Hippocampal formation (tissue), 2 donors: ENCODE results near the gene ANO2.

Experiments
- DNase-seq, 2 donors: peaks; one replicate each; lab custom pipeline; 2025; lab: John Stamatoyannopoulos, UW

The ANO2 gene

DNA sequence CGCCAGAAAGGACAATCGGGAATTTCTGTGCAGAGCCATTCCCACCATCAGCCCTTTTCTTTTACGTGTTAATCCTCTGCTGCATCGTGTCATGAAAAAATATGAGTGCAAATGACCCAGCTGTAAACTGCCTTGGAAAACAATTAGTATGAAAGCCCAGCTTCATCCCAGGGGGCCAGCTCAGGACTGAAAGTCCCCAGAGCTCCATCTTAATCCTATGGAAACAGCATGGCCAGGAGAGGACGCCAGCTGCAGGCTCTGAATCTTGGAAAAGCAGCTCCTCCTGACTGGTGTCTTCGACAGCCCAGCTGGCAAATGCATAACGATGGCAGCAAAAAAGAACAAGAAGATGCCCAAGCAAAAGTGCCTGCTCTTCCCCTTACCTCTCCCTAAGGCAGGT, 321.6 kb downstream of the ANO2 start:
- no peak for DNase-seq

DNA sequence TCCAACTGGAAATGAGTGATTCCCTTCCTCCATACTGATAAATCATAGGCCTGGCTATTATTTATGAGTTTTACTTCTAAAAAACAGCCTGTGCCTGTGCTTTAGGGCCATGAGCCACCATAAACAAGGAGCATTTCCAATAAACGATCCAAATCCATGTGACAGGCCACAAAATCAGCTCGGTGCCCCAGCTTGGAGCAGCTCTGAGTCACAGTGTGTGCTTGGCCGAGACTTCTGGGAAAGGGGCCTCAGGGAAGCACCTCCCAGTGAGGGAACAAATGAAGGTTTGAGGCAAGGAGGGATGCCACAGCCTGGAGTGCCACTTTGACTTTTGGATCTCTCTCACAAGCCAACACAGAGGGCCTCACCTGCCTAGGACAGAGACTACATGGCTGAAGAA, 322.8 kb downstream of the ANO2 start:
- DNase-seq, result no peak

DNA sequence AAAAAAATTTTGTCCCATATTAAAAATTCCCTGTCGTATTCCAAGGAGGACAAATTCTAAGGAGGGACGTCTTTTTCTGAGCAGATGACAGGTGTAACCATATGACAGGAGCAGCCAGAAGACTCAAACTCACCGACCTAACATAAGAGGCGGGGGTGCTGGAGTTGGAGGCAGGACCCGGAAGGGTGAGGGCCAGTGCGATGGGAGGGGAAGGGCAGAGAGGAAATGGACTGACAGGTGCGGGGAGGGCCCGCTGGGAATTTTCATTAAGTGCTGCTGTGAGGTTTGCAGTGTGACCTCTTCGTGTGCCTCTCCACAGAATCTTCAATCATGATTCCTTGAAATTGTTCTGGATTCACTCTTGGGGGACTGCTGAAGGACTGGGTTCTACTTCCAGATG, 323.7 kb downstream of the ANO2 start:
- no peak for DNase-seq

DNA sequence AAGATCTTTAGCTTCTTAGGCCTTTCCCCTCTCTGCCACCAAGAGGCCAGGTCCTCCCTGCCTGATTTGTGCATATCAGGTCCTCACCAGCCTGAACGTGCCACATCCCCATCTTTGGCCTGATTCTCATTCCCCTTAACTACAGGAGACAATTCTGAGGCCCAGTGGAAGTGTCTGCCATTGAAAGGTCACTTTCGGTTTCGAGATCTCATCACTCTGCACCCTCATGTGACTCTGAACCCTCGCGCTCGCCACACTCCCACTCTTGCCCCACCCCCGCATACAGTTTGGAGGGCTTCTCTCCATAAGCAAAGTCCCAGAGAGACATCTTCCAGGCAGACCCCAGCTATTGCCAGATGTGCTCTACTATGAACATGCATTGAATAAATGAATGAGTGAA, 324.2 kb downstream of the ANO2 start:
- DNase-seq, result no peak

DNA sequence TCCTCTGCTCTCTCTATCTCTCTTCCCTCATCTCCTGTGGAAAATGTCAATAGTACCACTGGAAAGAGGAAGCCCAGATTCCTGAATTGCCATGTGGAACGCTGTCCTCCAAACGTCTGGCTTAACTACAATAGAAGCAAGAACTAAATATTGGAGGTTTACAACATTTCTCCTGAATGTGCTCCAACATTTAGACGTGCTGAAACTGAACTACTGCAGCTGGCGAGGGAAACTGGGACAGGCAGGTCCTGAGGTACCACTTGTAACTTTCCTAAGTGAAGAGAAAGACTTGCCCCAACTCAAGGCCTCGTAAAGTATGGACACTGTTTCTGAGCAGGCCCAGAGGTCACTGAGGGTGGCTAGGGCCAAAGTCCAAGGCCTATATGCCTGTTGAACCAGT, 325.4 kb downstream of the ANO2 start:
- DNase-seq, result no peak

DNA sequence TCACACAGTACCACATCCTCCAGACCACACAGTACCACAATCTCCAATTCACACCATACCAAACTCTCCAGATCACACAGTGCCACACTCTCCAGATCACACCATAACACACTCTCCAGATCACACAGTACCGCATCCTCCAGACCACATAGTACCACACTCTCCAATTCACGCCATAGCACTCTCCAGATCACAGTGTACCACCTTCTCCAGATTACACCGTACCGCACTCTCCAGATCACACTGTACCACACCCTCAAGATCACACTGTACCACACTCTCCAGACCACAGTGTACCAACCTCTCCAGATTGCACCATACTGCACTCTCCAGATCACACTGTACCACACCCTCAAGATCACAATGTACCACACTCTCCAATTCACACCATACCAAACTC, 328.2 kb downstream of the ANO2 start:
- no peak for DNase-seq

DNA sequence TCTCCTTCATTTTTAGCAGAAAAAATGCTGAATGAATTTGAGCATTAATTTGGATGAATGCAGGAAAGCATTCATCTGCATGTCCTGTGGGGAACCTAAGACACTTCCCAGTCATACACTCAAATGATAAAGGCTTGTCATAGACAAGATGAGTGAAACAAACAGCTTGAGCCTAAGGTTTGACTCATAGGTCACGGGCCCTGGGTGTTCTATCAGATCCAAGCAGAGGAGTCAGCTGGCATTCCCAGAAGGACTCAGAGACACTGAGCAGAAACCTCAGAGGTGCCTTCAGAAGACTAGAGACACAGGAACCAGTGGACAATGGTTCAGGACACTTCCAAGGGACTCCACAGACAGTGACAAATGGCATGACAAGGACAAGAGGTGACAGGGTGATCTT, 329.3 kb downstream of the ANO2 start:
- DNase-seq, result no peak

DNA sequence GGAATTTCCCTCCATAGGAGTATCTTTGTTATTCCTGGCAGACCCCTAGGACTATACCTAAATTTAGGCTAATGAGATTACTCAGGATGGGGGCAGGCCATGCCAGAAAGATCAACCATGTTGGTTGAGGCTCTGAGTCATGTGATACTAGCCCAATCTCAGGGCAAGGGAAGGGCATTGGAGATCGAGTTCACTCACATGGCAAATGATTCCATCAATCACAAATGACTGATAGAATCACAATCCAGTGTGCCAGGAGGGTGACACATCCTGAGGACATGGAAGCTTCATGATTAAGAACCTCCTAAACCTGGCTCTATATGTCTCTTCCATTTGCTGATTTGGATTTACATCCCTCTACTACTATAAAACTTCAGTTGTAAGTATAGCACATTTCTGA, 330.8 kb downstream of the ANO2 start:
- no peak for DNase-seq

DNA sequence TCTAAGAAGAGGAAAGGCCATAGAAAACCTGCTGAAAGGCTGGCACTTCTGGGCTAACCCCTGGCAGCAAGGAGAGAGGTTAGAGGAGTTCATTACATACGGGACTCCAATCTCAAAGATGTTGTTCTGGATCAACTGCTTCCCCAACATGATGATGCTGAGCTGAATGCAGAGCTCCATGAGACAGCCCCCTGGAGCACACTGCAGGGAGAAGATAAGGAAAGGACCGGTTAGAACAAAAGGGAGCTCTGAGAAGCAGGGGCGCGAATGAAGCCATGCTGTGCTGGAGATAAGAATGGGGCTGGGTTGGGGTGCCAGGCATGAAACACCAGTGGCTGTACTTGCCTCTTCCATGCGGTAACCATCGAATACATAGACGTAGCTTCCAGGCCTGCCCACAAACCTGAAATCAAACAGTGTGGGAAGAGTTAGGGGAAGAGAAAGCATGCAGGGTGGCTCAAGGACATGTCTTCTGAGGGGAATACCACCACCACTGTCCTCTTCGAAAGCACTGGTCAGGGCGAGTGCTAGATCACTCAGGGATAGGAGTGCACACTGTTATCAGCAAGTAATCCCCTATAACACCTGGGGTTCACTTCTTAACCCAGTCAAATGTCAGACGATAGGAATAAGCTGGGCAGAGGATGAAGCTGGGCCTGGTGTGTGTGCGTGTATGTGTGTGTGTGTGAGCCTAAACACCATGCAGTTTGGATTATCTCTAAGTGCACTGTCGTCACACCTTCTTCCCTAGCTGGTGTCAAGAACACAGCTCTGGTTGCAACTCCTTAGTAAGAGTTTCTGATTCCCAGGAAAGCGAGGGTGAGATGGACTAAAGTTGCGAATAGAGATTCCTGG, 332.3 kb downstream of the ANO2 start:
- no peak for DNase-seq

DNA sequence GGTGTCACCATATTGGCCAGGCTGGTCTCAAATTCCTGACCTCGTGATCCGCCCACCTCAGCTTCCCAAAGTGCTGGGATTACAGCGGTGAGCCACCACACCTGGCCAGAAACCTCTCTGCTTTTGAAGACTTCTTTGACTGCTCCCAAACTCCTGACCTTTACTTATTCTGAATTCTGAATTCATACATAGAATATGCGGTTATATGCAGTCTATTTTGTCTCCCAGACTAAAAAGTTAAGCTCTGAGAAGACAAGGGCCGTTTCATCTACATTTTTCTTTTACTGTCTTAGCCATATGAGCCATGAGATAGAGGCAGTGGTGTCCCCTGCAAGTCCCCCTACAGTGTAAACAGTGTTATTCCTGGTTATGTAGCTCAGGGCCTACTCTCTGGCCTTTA, 333.9 kb downstream of the ANO2 start:
- no peak for DNase-seq

DNA sequence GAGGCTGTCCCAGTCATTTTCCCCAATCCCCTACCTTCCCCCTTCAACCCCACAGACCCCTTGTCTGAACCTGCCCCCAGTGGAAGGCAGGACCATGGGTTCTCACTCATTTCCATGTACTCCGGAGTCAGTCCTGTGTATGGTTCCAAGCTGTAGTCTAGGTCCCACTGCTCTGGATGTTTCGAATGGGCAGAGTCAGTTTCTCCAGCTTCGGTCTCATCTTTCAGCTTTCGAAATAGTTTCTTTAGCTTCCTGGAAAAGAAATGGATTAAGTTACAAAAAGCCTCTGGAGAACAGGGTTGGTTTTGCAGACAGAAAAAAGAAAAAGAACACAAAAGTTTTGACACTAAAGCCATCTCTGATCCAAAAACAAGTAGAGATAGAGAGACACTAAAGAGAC, 345.7 kb downstream of the ANO2 start:
- DNase-seq, result no peak

DNA sequence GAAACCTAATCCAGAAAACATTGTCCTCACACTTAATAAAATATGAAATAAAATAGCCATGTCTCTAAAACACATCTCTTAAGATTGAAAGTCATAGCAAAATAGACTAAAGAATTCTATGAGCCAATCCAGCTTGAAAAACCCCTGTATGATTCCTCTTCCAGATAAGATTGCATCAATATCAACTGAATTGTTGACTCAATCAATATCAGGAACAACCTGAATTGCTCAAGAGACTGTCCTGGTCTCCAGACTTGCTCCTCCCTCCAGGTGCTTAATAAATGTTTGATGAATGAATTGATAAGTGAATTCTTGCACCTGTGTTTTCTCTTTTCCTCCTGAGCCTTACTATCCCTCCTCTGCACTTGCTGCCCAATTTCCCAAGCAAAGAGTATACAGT, 351.1 kb downstream of the ANO2 start:
- no peak for DNase-seq

DNA sequence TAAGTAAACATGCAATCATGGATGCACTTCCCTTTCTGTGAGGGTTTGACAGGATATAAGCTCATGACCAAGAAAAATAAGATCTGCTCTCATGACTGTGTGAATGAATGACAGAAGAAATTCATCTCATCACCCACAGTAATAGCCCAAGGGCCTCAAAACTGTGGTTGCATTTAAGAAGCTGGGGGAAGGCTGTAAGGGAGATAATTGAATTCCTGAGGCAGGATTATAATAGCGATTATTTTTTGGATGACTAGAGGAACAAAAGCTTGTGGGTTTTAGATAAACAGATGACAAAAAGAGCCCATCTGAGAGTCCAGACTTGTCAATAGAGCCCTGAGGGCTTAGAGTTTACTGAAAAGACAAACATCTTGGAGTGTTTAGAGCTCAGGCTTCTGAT, 352.0 kb downstream of the ANO2 start:
- no peak for DNase-seq

DNA sequence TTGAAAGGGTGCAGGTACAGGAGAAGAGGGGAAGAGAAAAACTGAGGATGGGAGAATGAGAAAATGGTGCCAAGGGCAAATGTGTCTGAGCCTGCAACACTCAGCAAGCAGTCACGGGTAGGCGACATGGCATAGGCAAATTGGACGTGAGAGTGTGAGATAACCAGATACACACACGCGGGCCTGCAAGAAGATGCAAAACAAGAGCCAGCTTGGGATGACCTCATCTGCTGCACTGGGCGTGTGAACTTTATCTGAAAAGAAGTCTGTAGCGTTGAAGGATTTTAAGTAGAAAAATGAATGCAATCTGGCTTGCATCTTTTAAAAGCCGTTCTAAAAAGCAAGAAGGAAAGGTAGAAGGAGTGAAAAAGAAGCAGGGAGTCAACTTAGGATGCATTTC, 352.7 kb downstream of the ANO2 start:
- DNase-seq, result no peak

DNA sequence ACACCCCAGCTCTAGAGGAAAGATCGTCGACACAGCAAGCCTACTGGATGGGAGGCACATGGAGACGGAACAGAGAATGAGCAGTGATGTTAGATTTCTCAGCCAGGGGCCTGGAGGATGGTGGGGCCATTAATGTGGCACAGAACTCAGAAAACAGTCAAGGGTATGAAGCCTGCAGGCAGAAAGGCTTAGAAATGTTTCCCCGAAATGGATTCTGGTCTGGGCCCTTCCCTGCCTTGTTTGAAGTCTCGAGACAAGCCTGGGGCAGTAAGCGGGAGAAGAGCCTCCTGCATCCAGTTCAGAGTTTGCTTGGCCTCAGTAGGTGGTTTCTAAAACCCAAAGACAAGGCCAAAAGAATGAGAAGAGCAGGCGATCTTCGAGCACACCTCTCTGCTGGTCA, 354.7 kb downstream of the ANO2 start:
- no peak for DNase-seq

DNA sequence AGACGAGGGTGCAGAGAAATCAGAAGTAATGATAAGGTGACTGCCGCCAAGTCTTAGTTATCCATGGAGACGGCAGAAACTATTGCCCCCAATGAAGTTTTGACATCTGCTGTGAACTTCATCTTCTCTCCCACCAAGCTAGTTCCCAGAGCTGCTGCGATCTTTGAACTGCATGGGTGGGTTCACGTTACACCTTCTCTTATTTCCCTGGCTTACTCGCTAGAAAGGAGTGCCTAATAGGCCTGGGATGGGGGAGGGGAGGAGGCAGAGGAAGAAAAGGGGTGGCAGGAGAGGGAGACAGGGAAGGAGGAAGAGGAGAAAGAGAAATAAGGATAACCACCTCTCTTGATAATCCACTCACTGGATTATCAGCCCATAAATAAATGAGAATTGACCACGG, 356.0 kb downstream of the ANO2 start:
- DNase-seq, result no peak

DNA sequence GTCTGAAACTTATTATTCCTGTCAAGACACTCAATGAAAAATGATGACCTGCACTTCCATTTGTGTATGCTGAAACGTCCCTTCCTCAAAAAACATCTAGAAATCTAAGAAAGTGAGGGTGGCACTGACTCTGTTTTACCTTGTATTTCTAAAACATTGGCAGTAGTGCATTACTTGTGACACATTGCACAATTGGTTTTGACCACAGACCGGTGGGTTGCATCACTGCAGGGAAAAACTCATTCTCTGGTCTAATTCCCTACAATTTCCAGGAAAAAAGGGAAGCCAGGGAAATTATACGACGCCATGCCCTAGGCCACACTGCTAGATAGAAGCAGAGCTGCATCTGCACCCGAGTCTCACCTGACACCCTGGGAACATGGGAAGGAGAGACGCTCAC, 356.5 kb downstream of the ANO2 start:
- no peak for DNase-seq

DNA sequence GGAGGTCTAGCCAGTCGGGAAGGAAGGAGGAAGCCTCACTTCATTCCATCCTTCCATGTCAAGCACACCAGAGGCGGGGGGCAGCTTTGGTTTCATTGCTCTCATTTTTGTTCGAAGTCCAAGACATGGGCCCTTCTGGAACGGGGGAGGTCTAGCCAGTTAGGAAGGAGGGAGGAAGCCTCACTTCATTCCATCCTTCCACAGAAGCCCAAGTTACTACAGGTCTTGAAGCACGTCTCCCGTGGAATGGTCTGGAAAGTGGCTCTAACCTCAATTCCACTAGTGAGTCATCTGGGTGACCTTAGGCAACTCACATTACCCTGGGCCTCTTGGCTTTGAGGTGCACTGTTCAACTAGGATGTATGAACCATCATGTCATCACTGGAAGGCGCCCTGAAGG, 356.9 kb downstream of the ANO2 start:
- DNase-seq, result no peak

DNA sequence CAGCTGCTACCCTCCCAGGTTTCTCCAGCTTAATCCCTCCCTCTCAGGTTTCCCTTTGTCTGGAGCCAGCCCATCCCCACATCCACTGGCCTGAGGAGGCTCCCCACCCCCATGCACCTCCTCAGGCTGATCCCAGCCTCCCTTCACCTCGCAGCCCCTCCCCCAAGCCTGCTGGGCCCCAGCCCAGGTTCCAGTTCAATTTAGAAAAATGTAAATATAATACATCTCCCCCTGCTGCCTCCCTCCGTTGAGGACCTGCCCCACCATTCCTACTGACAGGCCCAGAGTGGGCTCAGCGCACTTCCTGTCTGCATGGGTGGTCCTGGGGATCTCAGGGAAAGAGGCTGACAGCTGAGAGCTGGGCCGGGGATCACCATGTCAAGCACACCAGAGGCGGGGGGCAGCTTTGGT, 357.3 kb downstream of the ANO2 start:
- no peak for DNase-seq

DNA sequence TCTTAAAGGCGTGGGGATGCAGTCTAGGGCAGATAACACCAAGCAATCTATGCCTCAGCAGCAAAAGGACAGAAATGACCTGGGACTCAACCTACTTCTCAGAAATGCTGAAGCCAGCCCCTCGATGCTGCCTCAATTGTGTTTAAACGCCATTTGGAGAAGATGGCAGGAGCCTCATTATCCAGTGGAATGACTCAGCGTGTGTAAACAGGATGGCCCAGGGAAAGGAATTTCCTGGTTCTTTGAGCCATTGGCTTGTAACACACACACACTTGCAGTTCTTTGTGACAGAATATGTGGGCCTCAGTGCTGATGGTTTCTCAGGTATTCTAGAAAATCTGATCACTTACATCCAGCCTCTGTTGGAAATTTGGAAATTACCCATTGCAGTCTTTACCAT, 358.9 kb downstream of the ANO2 start:
- DNase-seq, result no peak

DNA sequence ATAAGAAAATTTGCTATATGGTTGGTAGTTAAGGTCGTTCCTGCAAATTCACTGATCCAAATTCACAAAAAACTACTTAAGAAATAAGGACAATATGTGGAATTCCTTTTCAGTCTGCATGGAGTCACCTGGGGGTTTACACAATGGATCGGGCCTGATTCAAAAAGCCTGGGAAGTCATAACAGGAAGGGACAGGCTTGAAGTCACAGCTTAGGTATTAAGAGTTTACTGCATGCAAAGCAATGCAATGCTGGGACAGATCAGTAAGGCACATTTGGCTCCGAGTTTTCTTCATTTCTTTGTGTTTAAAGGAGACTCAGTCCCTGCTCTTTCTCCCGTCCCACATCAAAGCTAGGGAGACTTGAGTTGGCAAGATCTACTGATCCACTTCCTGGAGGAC, 359.9 kb downstream of the ANO2 start:
- no peak for DNase-seq

DNA sequence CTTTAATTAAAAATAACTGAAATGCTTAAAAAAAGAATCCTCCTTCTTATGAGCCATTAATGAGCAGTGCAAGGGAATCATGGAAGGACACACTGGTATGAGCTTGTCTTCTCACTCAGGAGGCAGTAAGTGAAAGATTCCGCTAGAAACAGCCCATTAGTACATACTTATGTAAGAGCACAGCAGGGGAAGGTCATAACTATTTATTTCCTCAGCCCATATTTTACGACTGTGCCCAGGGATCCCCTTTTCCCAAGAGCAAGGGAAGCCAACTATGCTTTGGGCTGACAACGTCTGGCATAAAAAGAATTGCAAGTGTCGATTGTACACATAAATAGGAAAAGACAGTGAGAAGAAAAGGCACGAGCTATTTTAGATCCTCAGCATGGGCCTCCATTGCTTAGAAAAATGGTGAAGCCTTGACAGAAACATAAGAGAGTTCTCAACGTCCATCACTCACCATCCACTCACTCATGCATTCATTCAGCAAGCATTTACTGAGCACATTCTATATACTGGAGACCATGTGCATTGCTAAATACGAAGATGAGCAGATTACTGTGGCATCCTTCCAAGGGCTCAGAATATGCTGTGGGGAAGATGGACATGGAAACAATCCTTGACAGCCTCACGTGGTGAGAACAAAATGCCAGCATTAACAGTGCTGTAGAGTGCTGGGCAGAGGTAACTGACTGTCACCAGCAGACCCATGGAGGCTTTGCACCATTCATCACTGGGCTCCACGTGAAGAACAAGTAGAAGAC, 360.5 kb downstream of the ANO2 start:
- no peak for DNase-seq

DNA sequence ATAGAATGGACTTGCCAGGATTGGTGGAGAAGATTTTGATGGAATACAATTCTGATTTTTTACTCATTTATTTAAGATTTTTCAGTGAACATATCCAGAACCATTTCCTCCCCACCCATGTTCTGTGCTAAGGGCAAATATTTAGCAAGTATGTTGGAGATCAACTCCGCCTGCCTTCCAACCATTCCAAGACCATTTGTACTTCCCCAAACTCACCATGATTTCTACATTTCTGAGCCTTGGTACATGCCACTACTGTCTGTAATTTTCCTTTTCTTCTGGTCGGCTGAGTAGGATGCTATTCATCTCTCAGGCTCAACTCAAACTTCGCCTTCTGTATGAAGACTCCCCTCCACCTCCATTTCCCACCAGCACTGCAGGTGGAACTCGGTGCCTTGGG, 362.5 kb downstream of the ANO2 start:
- no peak for DNase-seq

DNA sequence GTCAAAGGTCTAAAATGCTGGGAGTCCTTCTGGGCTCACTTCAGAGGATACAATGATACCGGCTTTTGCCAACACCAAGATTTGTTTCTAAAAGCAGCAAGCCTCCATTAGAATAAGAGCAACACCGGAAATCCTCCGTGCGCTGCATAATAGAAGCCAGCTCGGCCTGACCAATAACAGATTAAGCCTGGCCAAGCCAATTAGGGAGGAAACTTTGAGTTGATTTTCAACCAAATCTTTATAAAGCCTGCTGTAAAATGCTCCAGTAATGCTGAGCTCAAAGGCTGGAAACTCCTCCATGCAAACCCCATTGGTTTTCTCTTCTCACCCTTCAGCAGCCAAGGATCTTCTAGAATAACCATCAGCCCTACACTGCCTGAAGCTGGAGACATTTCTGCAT, 363.0 kb downstream of the ANO2 start:
- DNase-seq, result no peak
